ENCODE measurements around the gene TLK1. TPM values are rescaled to one million over a fixed set of nuclear protein-coding genes. Genes with fewer than 3 reads are reported as not detected.

The TLK1 gene
- total and polyA plus RNA-seq, 4 donors: 7.7 to 19.6 (median 15.6) TPM

DNA sequence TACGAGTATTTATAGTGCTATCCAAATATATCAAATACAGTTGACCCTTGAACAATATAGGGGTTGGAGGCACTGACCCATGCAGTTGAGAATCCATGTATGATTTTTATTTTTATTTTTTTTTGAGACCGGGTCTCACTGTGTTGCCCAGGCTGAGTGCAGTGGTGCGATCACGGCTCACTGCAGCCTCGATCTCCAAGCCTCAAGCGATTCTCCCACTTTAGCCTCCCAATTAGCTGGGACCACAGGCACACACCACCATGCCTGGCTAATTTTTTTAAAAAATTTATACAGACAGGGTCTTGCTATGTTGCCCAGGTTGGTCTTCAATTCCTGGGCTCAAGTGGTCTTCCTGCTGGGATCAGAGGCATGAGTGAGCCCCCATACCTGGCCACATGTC lies 161.0 kb downstream of the TLK1 start:
- no peak overlapping the region for H3K4me3 ChIP-seq (ENCODE audit: low read depth in 1 of 3, low read length in 3 of 3)
- no peaks in the 10 kb centered on the region for H3K9me3 ChIP-seq (ENCODE audit: control insufficient read depth in 4 of 4, low read length in 3 of 4)
- H3K9ac ChIP-seq (ENCODE audit: low read depth in 1 of 2, low read length in 2 of 2): no peak overlapping the region
- no peak overlapping the region for H3K27ac ChIP-seq (ENCODE audit: low read depth in 1 of 2, low read length in 2 of 2)
- TF ChIP-seq RAD21 (IDR thresholded peaks at IDR 0.05) (no peak), EGR1 (IDR thresholded peaks at IDR 0.05; ENCODE audit: low read depth in 2 of 2) (no peak), RXRA (IDR thresholded peaks at IDR 0.05) (no peak), GABPA (IDR thresholded peaks at IDR 0.05 in 1 of 2, conservative IDR thresholded peaks at IDR 0.05 in 1 of 2) (no peak), HNF4A (conservative IDR thresholded peaks at IDR 0.05) (no peak), JUND (IDR thresholded peaks at IDR 0.05) (no peak), CTCF (IDR thresholded peaks at IDR 0.05; ENCODE audit: low read depth, low read length, missing input control) (no peak), YY1 (IDR thresholded peaks at IDR 0.05) (no peak)
- TF ChIP-seq, protein P1, sequence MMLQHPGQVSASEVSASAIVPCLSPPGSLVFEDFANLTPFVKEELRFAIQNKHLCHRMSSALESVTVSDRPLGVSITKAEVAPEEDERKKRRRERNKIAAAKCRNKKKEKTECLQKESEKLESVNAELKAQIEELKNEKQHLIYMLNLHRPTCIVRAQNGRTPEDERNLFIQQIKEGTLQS (IDR thresholded peaks at IDR 0.05): no peak
- TF ChIP-seq, protein P2, sequence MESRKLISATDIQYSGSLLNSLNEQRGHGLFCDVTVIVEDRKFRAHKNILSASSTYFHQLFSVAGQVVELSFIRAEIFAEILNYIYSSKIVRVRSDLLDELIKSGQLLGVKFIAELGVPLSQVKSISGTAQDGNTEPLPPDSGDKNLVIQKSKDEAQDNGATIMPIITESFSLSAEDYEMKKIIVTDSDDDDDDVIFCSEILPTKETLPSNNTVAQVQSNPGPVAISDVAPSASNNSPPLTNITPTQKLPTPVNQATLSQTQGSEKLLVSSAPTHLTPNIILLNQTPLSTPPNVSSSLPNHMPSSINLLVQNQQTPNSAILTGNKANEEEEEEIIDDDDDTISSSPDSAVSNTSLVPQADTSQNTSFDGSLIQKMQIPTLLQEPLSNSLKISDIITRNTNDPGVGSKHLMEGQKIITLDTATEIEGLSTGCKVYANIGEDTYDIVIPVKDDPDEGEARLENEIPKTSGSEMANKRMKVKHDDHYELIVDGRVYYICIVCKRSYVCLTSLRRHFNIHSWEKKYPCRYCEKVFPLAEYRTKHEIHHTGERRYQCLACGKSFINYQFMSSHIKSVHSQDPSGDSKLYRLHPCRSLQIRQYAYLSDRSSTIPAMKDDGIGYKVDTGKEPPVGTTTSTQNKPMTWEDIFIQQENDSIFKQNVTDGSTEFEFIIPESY (IDR thresholded peaks at IDR 0.05): no peak
- WGBS: 97% methylated on average over 6 of the region's 6 CpGs
- no peak for DNase-seq (ENCODE audit: low spot score)
- peaks cover 6 to 26% (median 18%) of the 10 kb centered on the region in 4 donors for H3K36me3 ChIP-seq (ENCODE audit: control insufficient read depth in 4 of 4, insufficient read depth in 3 of 4, low read depth in 1 of 4, low read length in 3 of 4)
- H3K27me3 ChIP-seq (ENCODE audit: control insufficient read depth in 4 of 4, insufficient read depth in 4 of 4, low read length in 3 of 4): no peaks in the 10 kb centered on the region
- H3K4me1 ChIP-seq (ENCODE audit: control insufficient read depth in 4 of 4, insufficient read depth in 4 of 4, low read length in 3 of 4): no peaks in the 10 kb centered on the region

DNA sequence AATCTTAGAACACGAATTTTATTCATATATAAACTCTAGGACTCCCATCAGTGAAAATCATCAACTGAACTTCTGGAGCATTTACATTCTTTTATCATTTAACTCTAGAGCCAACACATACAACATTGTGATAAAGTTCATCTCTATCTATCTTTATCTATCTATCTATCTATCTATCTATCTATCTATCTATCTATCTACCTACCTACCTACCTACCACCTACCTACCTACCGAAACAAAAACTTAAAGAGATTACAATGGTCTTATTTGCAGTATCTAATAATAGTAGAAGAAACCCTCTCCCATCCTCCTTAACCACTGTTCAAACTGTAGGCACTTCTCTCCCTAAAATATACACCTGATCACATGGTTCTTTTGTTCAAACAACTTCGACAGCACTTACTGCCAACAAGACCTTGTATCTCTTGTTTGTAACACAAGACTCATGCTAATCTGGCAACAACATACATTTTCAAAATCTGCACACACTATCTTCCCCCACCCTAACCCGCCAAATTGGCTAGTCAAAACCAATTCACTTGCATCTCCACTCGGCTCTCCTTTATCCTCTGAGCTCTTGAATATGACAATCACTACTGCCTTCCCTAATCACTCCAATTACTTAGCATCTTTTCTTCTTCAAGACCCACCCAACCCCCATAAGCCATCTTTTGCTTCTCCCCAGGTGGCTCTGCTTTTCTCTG lies 162.6 kb downstream of the TLK1 start:
- H3K27ac ChIP-seq (ENCODE audit: low read depth in 1 of 2, low read length in 2 of 2): no peak overlapping the region
- H3K4me1 ChIP-seq (ENCODE audit: control insufficient read depth in 4 of 4, insufficient read depth in 4 of 4, low read length in 3 of 4): no peaks in the 10 kb centered on the region
- H3K9ac ChIP-seq (ENCODE audit: low read depth in 1 of 2, low read length in 2 of 2): no peak overlapping the region
- TF ChIP-seq, protein P1 (IDR thresholded peaks at IDR 0.05): no peak
- TF ChIP-seq CTCF (IDR thresholded peaks at IDR 0.05; ENCODE audit: low read depth, low read length, missing input control): no peak
- WGBS: 88% methylated on average over 5 of the region's 5 CpGs
- H3K36me3 ChIP-seq (ENCODE audit: control insufficient read depth in 4 of 4, insufficient read depth in 3 of 4, low read depth in 1 of 4, low read length in 3 of 4): peaks cover 6 to 33% (median 20%) of the 10 kb centered on the region in 4 donors
- no peaks in the 10 kb centered on the region for H3K9me3 ChIP-seq (ENCODE audit: control insufficient read depth in 4 of 4, low read length in 3 of 4)
- no peak for DNase-seq (ENCODE audit: low spot score)
- no peaks in the 10 kb centered on the region for H3K27me3 ChIP-seq (ENCODE audit: control insufficient read depth in 4 of 4, insufficient read depth in 4 of 4, low read length in 3 of 4)
- H3K4me3 ChIP-seq (ENCODE audit: low read depth in 1 of 3, low read length in 3 of 3): no peak overlapping the region
